Measurements from ENCODE around the gene AOPEP.

Gene AOPEP

GRCh38 chr9:94973451-94973941 lies 247.0 kb downstream of the AOPEP start:
- no peaks in the 10 kb centered on the region for H3K36me3 ChIP-seq (replicated peaks; ENCODE audit: low read depth, low read length)
- H3K79me2 ChIP-seq (ENCODE audit: low read length) = no peaks in the 10 kb centered on the region
- no peak overlapping the region for H3K27ac ChIP-seq (ENCODE audit: low read length)

GRCh38 chr9:94974154-94974879 lies 247.8 kb downstream of the AOPEP start:
- no peak overlapping the region for H3K27ac ChIP-seq (ENCODE audit: low read length)
- H3K9me3 ChIP-seq (ENCODE audit: insufficient read depth, low read length) = no peaks in the 10 kb centered on the region
- H3K9ac ChIP-seq (ENCODE audit: low read length) = no peak overlapping the region
- TF ChIP-seq CTCF (IDR thresholded peaks at IDR 0.05; ENCODE audit: low read depth, low read length) (no peak), EZH2phosphoT487 (IDR thresholded peaks at IDR 0.05; ENCODE audit: low read depth) (no peak)
- H3K27me3 ChIP-seq (ENCODE audit: low read depth, low read length) = no peaks in the 10 kb centered on the region
- H3K4me1 ChIP-seq (ENCODE audit: low read length) = no peaks in the 10 kb centered on the region
- no peak overlapping the region for H3K4me2 ChIP-seq (ENCODE audit: low read length)
- H4K20me1 ChIP-seq (ENCODE audit: insufficient read depth, low read length) = no peaks in the 10 kb centered on the region
- no peaks in the 10 kb centered on the region for H3K36me3 ChIP-seq (replicated peaks; ENCODE audit: low read depth, low read length)
- no peak overlapping the region for H2AFZ ChIP-seq (ENCODE audit: low read depth, low read length)
- H3K79me2 ChIP-seq (ENCODE audit: low read length) = no peaks in the 10 kb centered on the region
- no peak overlapping the region for H3K4me3 ChIP-seq (ENCODE audit: low read length)

More at GRCh38 chr9:94973451-94973941, 247.0 kb downstream of the AOPEP start:
- TF ChIP-seq CTCF (IDR thresholded peaks at IDR 0.05; ENCODE audit: low read depth, low read length) = no peak
- no peak for TF ChIP-seq EZH2phosphoT487 (IDR thresholded peaks at IDR 0.05; ENCODE audit: low read depth)
- no peak overlapping the region for H3K4me2 ChIP-seq (ENCODE audit: low read length)
- H3K4me3 ChIP-seq (ENCODE audit: low read length) = no peak overlapping the region
- no peaks in the 10 kb centered on the region for H3K27me3 ChIP-seq (ENCODE audit: low read depth, low read length)
- H3K4me1 ChIP-seq (ENCODE audit: low read length) = no peaks in the 10 kb centered on the region
- no peaks in the 10 kb centered on the region for H3K9me3 ChIP-seq (ENCODE audit: insufficient read depth, low read length)
- H3K9ac ChIP-seq (ENCODE audit: low read length) = no peak overlapping the region
- no peak overlapping the region for H2AFZ ChIP-seq (ENCODE audit: low read depth, low read length)
- no peaks in the 10 kb centered on the region for H4K20me1 ChIP-seq (ENCODE audit: insufficient read depth, low read length)

GRCh38 chr9:94975480-94975879 lies 249.0 kb downstream of the AOPEP start:
- no peaks in the 10 kb centered on the region for H3K36me3 ChIP-seq (replicated peaks; ENCODE audit: low read depth, low read length)
- H3K4me3 ChIP-seq (ENCODE audit: low read length) = no peak overlapping the region
- H2AFZ ChIP-seq (ENCODE audit: low read depth, low read length) = no peak overlapping the region
- no peaks in the 10 kb centered on the region for H3K4me1 ChIP-seq (ENCODE audit: low read length)
- no peak overlapping the region for H3K27ac ChIP-seq (ENCODE audit: low read length)
- no peaks in the 10 kb centered on the region for H3K27me3 ChIP-seq (ENCODE audit: low read depth, low read length)
- no peaks in the 10 kb centered on the region for H3K9me3 ChIP-seq (ENCODE audit: insufficient read depth, low read length)
- no peaks in the 10 kb centered on the region for H4K20me1 ChIP-seq (ENCODE audit: insufficient read depth, low read length)
- H3K9ac ChIP-seq (ENCODE audit: low read length) = no peak overlapping the region
- no peak overlapping the region for H3K4me2 ChIP-seq (ENCODE audit: low read length)
- H3K79me2 ChIP-seq (ENCODE audit: low read length) = no peaks in the 10 kb centered on the region
- TF ChIP-seq EZH2phosphoT487 (IDR thresholded peaks at IDR 0.05; ENCODE audit: low read depth) = no peak
- no peak for TF ChIP-seq CTCF (IDR thresholded peaks at IDR 0.05; ENCODE audit: low read depth, low read length)

- H3K9ac ChIP-seq (ENCODE audit: low read length) = no peak overlapping the region
- H2AFZ ChIP-seq (ENCODE audit: low read depth, low read length) = no peak overlapping the region
- no peak overlapping the region for H3K27ac ChIP-seq (ENCODE audit: low read length)
- no peaks in the 10 kb centered on the region for H3K79me2 ChIP-seq (ENCODE audit: low read length)
- no peak overlapping the region for H3K4me2 ChIP-seq (ENCODE audit: low read length)
- no peaks in the 10 kb centered on the region for H3K36me3 ChIP-seq (replicated peaks; ENCODE audit: low read depth, low read length)
- H3K4me3 ChIP-seq (ENCODE audit: low read length) = no peak overlapping the region
- no peaks in the 10 kb centered on the region for H3K9me3 ChIP-seq (ENCODE audit: insufficient read depth, low read length)
- no peaks in the 10 kb centered on the region for H3K4me1 ChIP-seq (ENCODE audit: low read length)
- no peak for TF ChIP-seq CTCF (IDR thresholded peaks at IDR 0.05; ENCODE audit: low read depth, low read length)
- no peaks in the 10 kb centered on the region for H4K20me1 ChIP-seq (ENCODE audit: insufficient read depth, low read length)
- H3K27me3 ChIP-seq (ENCODE audit: low read depth, low read length) = no peaks in the 10 kb centered on the region
Observed at GRCh38 chr9:94976077-94976476, 249.6 kb downstream of the AOPEP start.

Data from OCI-LY3 (cell line).